Mucosa of stomach (tissue), 1 donor: ENCODE results near the gene MAP2.

Experiments
- H3K27me3 ChIP-seq: one replicate; pipeline ENCODE4 v1.7.0; 2013; ENCODE audit warnings: mild to moderate bottlenecking, low read length; ENCODE audit not compliant: control insufficient read depth, insufficient read depth
- H3K36me3 ChIP-seq: one replicate; pipeline ENCODE4 v1.7.0; 2013; ENCODE audit warnings: low read length; ENCODE audit not compliant: control insufficient read depth, insufficient read depth
- H3K4me1 ChIP-seq: one replicate; pipeline ENCODE4 v1.7.0; 2013; ENCODE audit warnings: mild to moderate bottlenecking, low read length; ENCODE audit not compliant: control insufficient read depth, insufficient read depth
- H3K4me3 ChIP-seq: one replicate; pipeline ENCODE4 v1.7.0; 2013; ENCODE audit warnings: low read length
- H3K9ac ChIP-seq: one replicate; pipeline ENCODE4 v1.7.0; 2013; ENCODE audit warnings: mild to moderate bottlenecking, low read length, moderate library complexity
- H3K9me3 ChIP-seq: one replicate; pipeline ENCODE4 v1.7.0; 2013; ENCODE audit warnings: mild to moderate bottlenecking, low read length, moderate library complexity; ENCODE audit not compliant: control insufficient read depth
- donor health status: Pancreatic carcinoma.

The MAP2 gene

GRCh38 chr2:209726311-209726710 lies 302.5 kb downstream of the MAP2 start:
- Histone ChIP-seq H3K36me3 (no peaks in the 10 kb centered on the region), H3K9me3 (no peaks in the 10 kb centered on the region), H3K27me3 (no peaks in the 10 kb centered on the region), H3K4me3 (no peak overlapping the region), H3K4me1 (no peaks in the 10 kb centered on the region), H3K9ac (no peak overlapping the region)

DNA sequence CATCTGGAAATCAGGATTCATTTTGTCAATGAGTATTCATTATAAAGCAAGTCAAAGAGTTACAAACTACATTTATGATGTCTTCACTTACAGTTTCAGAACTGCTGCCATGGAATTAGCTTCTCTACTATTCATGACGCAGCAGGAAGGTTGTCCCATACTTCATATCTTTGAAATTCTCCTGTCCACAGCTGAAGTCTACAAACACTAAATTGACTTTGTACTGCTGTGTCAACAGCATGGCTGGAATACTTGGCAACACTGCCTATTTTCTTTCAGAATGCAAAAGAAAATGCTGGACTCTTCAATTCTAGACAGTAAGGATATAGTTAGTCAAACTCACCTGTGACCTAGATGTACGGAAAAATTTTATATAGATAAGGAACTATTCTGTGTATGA lies 303.2 kb downstream of the MAP2 start:
- Histone ChIP-seq H3K9ac (no peak overlapping the region), H3K9me3 (no peaks in the 10 kb centered on the region), H3K4me1 (no peaks in the 10 kb centered on the region), H3K27me3 (no peaks in the 10 kb centered on the region), H3K4me3 (no peak overlapping the region), H3K36me3 (no peaks in the 10 kb centered on the region)

- H3K27me3 ChIP-seq: no peaks in the 10 kb centered on the region
- no peak overlapping the region for H3K9ac ChIP-seq
- H3K9me3 ChIP-seq: no peaks in the 10 kb centered on the region
- no peak overlapping the region for H3K4me3 ChIP-seq
- no peaks in the 10 kb centered on the region for H3K36me3 ChIP-seq
- no peaks in the 10 kb centered on the region for H3K4me1 ChIP-seq
Measured at GRCh38 chr2:209734805-209735204, 311.0 kb downstream of the MAP2 start.

GRCh38 chr2:209741953-209742352 lies 318.1 kb downstream of the MAP2 start:
- no peak overlapping the region for H3K9ac ChIP-seq
- no peak overlapping the region for H3K4me3 ChIP-seq
- H3K4me1 ChIP-seq: no peaks in the 10 kb centered on the region
- H3K9me3 ChIP-seq: no peaks in the 10 kb centered on the region
- H3K36me3 ChIP-seq: no peaks in the 10 kb centered on the region
- H3K27me3 ChIP-seq: no peaks in the 10 kb centered on the region

- Histone ChIP-seq H3K9me3 (no peaks in the 10 kb centered on the region), H3K4me3 (no peak overlapping the region), H3K4me1 (no peaks in the 10 kb centered on the region), H3K9ac (no peak overlapping the region), H3K36me3 (no peaks in the 10 kb centered on the region), H3K27me3 (no peaks in the 10 kb centered on the region)
Measured at GRCh38 chr2:209753020-209753419, 329.2 kb downstream of the MAP2 start.

DNA sequence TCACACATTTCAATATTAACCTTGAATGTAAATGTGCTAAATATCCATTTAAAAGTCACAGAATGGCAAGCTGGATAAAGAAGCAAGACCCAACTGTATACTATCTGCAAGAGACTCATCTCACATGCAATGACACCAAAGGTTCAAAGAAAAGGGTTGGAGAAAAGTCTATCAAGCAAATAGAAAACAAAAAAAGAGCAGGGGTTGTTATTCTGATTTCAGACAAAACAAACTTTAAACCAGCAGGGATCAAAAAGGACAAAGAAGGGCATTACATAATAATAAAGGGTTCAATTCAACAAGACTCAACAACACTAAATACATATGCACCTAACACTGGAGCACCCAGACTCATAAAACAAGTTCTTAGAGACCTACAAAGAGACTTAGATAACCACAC lies 333.3 kb downstream of the MAP2 start:
- Histone ChIP-seq H3K27me3 (no peaks in the 10 kb centered on the region), H3K4me1 (no peaks in the 10 kb centered on the region), H3K4me3 (no peak overlapping the region), H3K36me3 (no peaks in the 10 kb centered on the region), H3K9ac (no peak overlapping the region), H3K9me3 (no peaks in the 10 kb centered on the region)

DNA sequence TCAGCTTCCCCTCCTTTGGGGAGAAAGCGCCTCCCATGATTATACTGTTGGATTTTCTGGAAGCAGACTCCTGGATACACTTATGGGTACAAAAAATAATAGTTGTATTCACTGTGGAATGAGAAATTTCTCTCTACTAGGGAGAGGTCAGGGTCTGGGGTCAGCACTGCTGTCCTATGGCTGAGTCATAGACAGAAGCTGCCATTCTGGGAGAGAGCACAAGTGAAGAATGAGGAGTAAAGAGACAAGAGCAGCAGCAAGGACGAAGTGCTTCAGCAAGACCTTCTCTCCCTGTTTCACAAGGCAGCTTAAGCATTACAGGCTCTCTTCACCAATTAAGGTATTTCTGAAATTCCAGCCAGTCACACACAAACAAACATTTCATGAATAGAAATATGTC lies 337.7 kb downstream of the MAP2 start:
- no peak overlapping the region for H3K4me3 ChIP-seq
- no peaks in the 10 kb centered on the region for H3K9me3 ChIP-seq
- no peaks in the 10 kb centered on the region for H3K4me1 ChIP-seq
- no peak overlapping the region for H3K9ac ChIP-seq
- H3K36me3 ChIP-seq: no peaks in the 10 kb centered on the region
- no peaks in the 10 kb centered on the region for H3K27me3 ChIP-seq

DNA sequence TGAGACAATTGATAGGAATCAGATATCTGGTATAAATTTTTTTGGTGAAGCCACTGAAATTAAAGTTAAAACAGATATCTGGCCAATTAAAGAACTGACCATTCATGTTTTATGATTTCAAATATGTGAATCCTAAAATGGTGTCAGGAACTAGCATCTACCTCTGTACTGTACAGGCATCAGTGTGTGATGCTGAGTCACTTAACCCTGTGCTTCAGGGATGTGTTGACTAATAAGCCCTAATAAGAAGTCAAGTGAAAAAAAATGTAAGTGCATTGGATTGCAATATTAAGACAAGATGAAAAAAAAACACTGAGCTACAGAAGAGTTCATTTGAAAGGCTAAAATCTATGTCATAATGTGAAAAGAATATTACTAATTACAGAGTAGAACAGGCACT lies 338.7 kb downstream of the MAP2 start:
- Histone ChIP-seq H3K27me3 (no peaks in the 10 kb centered on the region), H3K9ac (no peak overlapping the region), H3K36me3 (no peaks in the 10 kb centered on the region), H3K4me1 (no peaks in the 10 kb centered on the region), H3K4me3 (no peak overlapping the region), H3K9me3 (no peaks in the 10 kb centered on the region)

DNA sequence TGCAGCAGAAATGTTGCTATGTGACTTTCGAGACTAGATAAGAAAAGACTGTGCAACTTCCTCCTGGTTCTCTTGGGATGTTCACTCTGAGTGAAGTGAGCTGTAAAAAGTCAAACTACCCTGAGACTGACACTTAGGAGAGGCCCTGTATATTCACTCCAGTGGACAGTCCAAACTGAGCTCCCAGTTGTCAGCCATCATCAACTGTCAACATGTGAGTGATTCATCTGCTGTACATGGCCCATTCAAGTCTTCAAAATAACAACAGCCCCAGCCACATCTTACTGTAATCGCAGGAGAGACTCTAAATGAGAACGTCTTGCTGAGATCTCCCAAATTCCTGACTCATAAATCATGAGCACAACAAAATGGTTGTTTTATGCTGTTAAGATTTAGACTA lies 339.3 kb downstream of the MAP2 start:
- H3K9ac ChIP-seq: no peak overlapping the region
- no peaks in the 10 kb centered on the region for H3K4me1 ChIP-seq
- no peaks in the 10 kb centered on the region for H3K36me3 ChIP-seq
- H3K9me3 ChIP-seq: no peaks in the 10 kb centered on the region
- no peak overlapping the region for H3K4me3 ChIP-seq
- H3K27me3 ChIP-seq: no peaks in the 10 kb centered on the region

GRCh38 chr2:209766613-209767012 lies 342.8 kb downstream of the MAP2 start:
- Histone ChIP-seq H3K4me1 (no peaks in the 10 kb centered on the region), H3K9ac (no peak overlapping the region), H3K4me3 (no peak overlapping the region), H3K27me3 (peaks cover 4% of the 10 kb centered on the region), H3K9me3 (no peaks in the 10 kb centered on the region), H3K36me3 (no peaks in the 10 kb centered on the region)

DNA sequence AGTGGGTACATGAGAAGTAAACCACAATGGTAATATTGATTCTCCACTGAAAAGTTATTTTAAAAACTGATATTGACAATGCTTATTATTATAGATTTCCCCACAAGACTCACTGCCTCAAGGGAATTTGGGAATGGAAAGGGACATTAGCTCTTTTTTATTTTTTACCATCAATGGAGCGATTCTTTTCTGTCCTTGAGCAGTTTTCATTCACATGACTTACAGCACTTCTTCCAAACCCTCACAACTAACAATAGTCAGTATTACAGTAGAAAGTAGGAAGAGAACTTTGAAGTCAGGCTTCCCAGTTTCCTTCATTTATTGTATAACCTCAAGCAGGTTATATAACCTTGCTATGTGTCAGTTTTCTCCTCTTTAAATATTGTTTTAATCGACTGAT lies 343.5 kb downstream of the MAP2 start:
- Histone ChIP-seq H3K4me1 (no peaks in the 10 kb centered on the region), H3K9me3 (no peaks in the 10 kb centered on the region), H3K4me3 (no peak overlapping the region), H3K9ac (no peak overlapping the region), H3K27me3 (peaks cover 4% of the 10 kb centered on the region), H3K36me3 (no peaks in the 10 kb centered on the region)

GRCh38 chr2:209768557-209768956 lies 344.7 kb downstream of the MAP2 start:
- Histone ChIP-seq H3K9me3 (no peaks in the 10 kb centered on the region), H3K4me1 (no peaks in the 10 kb centered on the region), H3K4me3 (no peak overlapping the region), H3K27me3 (peaks cover 4% of the 10 kb centered on the region), H3K9ac (no peak overlapping the region), H3K36me3 (no peaks in the 10 kb centered on the region)

DNA sequence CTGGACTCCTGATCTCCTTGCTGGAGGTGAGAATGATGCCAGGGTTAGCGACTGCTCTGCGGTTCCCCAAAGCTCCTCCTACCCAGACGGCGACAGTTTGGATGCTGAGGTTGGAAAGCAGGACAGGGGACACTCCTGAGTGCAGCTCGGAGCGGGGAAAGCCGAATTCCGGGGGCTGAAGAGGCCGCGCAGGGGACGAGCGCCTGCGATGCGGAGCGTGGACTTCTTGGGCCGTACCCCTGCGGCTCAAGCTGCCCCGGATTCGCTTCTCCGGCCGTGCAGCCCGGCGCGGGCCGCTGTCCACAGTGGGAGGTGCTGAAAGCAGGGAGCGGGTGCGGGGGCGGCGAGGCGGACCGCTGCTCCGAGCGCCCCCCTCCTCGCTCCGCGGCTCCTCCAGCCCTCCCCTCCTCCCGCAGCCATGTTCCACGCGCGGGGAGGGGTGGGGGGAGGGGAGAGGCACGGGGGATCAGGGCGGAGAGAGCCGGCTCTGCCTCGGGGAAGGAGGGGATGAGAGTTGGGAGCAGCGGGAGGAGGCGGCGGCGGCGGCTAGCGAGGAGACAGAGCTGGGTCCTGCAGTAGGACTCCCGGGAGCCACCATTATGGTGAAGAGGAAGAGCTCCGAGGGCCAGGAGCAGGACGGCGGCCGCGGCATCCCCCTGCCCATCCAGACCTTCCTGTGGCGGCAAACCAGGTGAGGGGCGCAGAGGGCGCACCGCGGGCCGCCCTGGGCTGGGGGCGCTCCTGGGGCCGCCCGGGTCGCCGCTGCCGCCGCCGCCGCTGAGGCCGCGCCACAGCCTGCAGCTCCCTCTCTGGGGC lies 347.8 kb downstream of the MAP2 start, which contains the start of gene UNC80:
UNC80 (plus strand) TSS at position 359 of the 816 bp plus-strand sequence; CDS start at position 600, 241 bp downstream.
- Histone ChIP-seq H3K36me3 (no peaks in the 10 kb centered on the region), H3K4me3 (no peak within 1 kb of the TSS), H3K9me3 (no peaks in the 10 kb centered on the region), H3K27me3 (peaks cover 4% of the 10 kb centered on the region), H3K9ac (no peak within 1 kb of the TSS), H3K4me1 (no peaks in the 10 kb centered on the region)
